WTC11 (cell line): ENCODE data around the gene RGS17.
A peak's percentile ranks its signal among the peaks of the same experiment; 100 is the strongest.

Source experiments
- EMX1 ChIP-seq: fragments of 250-450 bp; sonication (Bioruptor Pico); IDR thresholded peaks from 2 replicates; pipeline ENCODE4 v1.8.0; 2021; ENCODE audit warnings: mild to moderate bottlenecking
- ETV6 ChIP-seq: sonication (generic); formaldehyde crosslinking; IDR thresholded peaks from 2 replicates; pipeline ENCODE4 v1.8.1; 2022; ENCODE audit warnings: mild to moderate bottlenecking, missing genetic modification reagents
- GTF2I ChIP-seq: fragments of 250-450 bp; sonication (Bioruptor Pico); conservative IDR thresholded peaks from 2 replicates; pipeline ENCODE4 v1.4.0; 2021; ENCODE audit warnings: mild to moderate bottlenecking
- NFYB ChIP-seq: sonication (generic); formaldehyde crosslinking; conservative IDR thresholded peaks from 2 replicates; pipeline ENCODE4 v1.8.0; 2022; ENCODE audit warnings: low read depth, missing genetic modification reagents
- NR3C1 ChIP-seq: sonication (generic); formaldehyde crosslinking; conservative IDR thresholded peaks from 2 replicates; pipeline ENCODE4 v1.8.1; 2023; ENCODE audit warnings: low read depth, mild to moderate bottlenecking, missing genetic modification reagents
- TEAD1 ChIP-seq: sonication (generic); formaldehyde crosslinking; IDR thresholded peaks from 2 replicates; pipeline ENCODE4 v1.8.0; 2022; ENCODE audit warnings: mild to moderate bottlenecking, missing genetic modification reagents
- TF ChIP-seq, protein P1 (sequence below): sonication (generic); formaldehyde crosslinking; IDR thresholded peaks from 2 replicates; pipeline ENCODE4 v1.8.0; 2022; ENCODE audit warnings: mild to moderate bottlenecking, missing genetic modification reagents
- TF ChIP-seq, protein P2 (sequence below): fragments of 200-600 bp; IDR thresholded peaks from 2 replicates; pipeline ENCODE4 v1.8.0; 2022; ENCODE audit warnings: antibody characterized with exemption
- TF ChIP-seq, protein P3 (sequence below): fragments of 250-450 bp; sonication (Bioruptor Pico); IDR thresholded peaks from 2 replicates; pipeline ENCODE4 v1.9.0; 2021; ENCODE audit warnings: mild to moderate bottlenecking
- TF ChIP-seq, protein P4 (sequence below): sonication (generic); formaldehyde crosslinking; IDR thresholded peaks from 2 replicates; pipeline ENCODE4 v1.8.1; 2022; ENCODE audit warnings: mild to moderate bottlenecking, moderate library complexity, missing genetic modification reagents
- TF ChIP-seq, protein P5 (sequence below): sonication (generic); formaldehyde crosslinking; conservative IDR thresholded peaks from 2 replicates; pipeline ENCODE4 v1.8.1; 2022; ENCODE audit warnings: mild to moderate bottlenecking, missing genetic modification reagents

DNA sequence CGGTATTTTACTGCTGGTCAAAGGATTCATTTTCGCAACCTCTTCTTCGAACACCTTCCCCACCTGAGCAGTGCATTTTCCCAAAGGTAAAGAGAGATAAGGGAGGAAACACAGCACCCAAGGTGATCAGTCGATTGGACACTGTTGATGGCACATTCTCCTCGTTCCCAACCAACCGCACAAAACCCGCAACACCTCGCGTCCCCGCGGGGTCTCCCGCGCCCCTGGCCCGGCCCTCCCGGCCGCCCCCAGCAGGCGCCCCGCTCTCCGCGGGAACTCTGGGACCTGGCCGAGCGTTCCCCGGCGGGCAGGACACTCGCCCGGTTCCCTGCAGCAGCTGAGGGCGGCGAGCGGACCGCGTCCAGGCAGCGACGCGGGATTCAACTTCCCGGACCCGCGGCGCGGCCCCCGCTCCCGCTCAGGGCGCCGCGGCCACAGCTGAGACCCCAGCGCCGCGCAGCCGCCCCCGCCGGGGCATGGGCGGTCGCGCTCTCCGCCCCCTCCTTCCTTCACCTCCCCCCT lies 506 bp downstream of the RGS17 start:
- TF ChIP-seq, protein P1, sequence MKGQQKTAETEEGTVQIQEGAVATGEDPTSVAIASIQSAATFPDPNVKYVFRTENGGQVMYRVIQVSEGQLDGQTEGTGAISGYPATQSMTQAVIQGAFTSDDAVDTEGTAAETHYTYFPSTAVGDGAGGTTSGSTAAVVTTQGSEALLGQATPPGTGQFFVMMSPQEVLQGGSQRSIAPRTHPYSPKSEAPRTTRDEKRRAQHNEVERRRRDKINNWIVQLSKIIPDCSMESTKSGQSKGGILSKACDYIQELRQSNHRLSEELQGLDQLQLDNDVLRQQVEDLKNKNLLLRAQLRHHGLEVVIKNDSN: no peak
- TF ChIP-seq, protein P2, sequence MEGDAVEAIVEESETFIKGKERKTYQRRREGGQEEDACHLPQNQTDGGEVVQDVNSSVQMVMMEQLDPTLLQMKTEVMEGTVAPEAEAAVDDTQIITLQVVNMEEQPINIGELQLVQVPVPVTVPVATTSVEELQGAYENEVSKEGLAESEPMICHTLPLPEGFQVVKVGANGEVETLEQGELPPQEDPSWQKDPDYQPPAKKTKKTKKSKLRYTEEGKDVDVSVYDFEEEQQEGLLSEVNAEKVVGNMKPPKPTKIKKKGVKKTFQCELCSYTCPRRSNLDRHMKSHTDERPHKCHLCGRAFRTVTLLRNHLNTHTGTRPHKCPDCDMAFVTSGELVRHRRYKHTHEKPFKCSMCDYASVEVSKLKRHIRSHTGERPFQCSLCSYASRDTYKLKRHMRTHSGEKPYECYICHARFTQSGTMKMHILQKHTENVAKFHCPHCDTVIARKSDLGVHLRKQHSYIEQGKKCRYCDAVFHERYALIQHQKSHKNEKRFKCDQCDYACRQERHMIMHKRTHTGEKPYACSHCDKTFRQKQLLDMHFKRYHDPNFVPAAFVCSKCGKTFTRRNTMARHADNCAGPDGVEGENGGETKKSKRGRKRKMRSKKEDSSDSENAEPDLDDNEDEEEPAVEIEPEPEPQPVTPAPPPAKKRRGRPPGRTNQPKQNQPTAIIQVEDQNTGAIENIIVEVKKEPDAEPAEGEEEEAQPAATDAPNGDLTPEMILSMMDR: no peak
- no peak for TF ChIP-seq ETV6 (CRISPR knock-in tag)
- TF ChIP-seq NFYB (CRISPR knock-in tag): no peak
- TF ChIP-seq, protein P3, sequence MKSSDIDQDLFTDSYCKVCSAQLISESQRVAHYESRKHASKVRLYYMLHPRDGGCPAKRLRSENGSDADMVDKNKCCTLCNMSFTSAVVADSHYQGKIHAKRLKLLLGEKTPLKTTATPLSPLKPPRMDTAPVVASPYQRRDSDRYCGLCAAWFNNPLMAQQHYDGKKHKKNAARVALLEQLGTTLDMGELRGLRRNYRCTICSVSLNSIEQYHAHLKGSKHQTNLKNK (CRISPR knock-in tag): no peak
- no peak for TF ChIP-seq NR3C1 (CRISPR knock-in tag)
- TF ChIP-seq TEAD1 (CRISPR knock-in tag): no peak
- no peak for TF ChIP-seq EMX1
- TF ChIP-seq, protein P4, sequence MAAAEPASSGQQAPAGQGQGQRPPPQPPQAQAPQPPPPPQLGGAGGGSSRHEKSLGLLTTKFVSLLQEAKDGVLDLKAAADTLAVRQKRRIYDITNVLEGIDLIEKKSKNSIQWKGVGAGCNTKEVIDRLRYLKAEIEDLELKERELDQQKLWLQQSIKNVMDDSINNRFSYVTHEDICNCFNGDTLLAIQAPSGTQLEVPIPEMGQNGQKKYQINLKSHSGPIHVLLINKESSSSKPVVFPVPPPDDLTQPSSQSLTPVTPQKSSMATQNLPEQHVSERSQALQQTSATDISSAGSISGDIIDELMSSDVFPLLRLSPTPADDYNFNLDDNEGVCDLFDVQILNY: 0 out of 2 replicates have a peak, but pooled peaks have one; percentile 29
- TF ChIP-seq, protein P5, sequence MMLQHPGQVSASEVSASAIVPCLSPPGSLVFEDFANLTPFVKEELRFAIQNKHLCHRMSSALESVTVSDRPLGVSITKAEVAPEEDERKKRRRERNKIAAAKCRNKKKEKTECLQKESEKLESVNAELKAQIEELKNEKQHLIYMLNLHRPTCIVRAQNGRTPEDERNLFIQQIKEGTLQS (CRISPR knock-in tag): no peak
- no peak for TF ChIP-seq GTF2I (CRISPR knock-in tag)
